GM12892 (cell line): ENCODE results near the gene AP3M1.

ENCODE experiments used
- POLR2A ChIP-seq: IDR thresholded peaks from 2 replicates; pipeline ENCODE4 v1.6.1; 2011; ENCODE audit warnings: low read depth, low read length, control low read depth
- TAF1 ChIP-seq: IDR thresholded peaks from 2 replicates; pipeline ENCODE4 v1.6.1; 2011; ENCODE audit warnings: low read depth, mild to moderate bottlenecking, control low read depth, low read length, borderline replicate concordance

GRCh38 chr10:74167443-74167842 is 16.8 kb upstream of the AP3M1 start:
- TF ChIP-seq POLR2A (no peak), TAF1 (no peak)
